Stimulated activated CD4-positive, alpha-beta T cell treated with anti-CD3 and anti-CD28 coated beads, Interleukin-4, amount 100 ng/mL, for 4 hours (primary cell): ENCODE results near the gene HSPB6.

Source experiments
- DNase-seq, 2 experiments: peaks; one replicate each; pipeline ENCODE4 v3.0.0-alpha.2; 2020

The HSPB6 gene

GRCh38 chr19:35764432-35765315 lies 7.8 kb upstream of the HSPB6 start:
- no peak for DNase-seq

DNA sequence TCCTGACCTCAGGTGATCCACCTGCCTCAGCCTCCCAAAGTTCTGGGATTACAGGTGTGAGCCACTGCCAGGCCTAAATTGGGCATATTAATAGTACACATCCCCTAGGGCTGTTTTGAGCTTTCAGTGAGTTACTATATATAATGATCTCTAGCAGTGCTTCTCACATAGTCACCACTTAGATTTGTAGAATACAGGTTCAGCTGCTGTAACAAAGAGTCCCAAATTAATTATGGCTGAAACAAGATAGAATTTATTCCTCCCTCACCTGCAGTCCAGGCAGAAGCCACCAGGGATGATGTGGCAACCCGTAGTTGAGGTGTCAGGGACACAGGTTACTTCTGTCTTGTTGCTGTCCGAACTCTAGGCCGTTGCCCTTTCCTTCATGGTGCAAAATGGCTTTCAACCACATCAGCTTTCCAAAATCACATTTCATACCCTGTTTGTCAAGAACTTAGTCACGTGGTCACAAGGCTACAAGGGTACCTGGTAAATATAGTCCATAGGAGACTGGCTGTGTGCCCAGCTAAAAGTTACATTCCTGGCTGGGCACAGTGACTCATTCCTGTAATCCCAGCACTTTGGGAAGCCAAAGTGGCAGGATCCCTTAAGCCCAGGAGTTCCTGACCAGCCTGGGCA lies 4.0 kb upstream of the HSPB6 start:
- DNase-seq: no peak

GRCh38 chr19:35759697-35760096 lies 2.9 kb upstream of the HSPB6 start:
- DNase-seq: no peak

DNA sequence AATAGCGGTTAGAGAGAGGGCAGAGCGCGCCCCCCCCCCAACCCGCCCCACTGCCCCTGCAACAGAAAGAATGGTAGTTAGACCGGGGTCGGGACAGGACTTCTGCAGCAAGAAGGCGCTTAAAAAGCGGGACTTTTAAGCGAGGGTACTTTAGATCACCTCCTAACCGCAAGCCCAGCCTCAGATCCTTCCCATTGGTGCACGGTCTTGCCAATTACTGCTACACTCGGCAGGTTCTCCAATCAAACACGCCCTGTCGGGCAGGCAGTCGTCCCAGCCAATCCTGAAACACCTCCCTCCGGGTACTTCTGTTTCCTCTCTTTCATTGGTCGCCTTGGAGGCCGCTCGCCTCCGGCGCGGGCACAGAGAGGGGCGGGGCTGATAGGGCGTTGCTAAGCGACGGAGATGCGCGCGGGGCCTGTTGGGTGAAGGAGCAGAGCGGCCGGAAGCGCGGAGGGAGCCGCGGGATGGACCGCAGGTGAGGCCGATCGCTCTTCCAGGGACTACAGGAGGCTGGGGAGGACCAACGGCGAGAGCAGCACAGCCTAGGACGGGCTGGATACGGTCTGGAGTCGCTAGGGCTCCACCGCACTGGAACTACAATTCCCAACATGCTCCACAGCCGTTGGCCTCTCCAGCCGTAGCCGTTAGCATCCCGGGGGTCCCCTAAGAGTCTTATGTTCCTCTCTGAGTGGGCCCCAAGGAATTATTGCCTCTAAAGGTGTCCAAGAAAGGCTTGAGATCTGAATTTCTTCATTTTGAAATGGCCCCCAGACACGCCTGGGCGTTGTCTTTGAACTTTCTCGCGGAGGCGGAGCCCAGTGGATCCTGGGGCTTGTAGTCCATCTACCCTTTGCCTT lies 1.1 kb upstream of the HSPB6 start, which contains the start of gene PROSER3:
Gene PROSER3 (plus strand): TSS at position 428 of the 860 bp plus-strand sequence. CDS start 40 bp downstream, at position 468.
- DNase-seq: peak; percentile 95 to 99

- DNase-seq: no peak
These were observed 461 bp upstream of the HSPB6 start for GRCh38 chr19:35757231-35757748.

DNA sequence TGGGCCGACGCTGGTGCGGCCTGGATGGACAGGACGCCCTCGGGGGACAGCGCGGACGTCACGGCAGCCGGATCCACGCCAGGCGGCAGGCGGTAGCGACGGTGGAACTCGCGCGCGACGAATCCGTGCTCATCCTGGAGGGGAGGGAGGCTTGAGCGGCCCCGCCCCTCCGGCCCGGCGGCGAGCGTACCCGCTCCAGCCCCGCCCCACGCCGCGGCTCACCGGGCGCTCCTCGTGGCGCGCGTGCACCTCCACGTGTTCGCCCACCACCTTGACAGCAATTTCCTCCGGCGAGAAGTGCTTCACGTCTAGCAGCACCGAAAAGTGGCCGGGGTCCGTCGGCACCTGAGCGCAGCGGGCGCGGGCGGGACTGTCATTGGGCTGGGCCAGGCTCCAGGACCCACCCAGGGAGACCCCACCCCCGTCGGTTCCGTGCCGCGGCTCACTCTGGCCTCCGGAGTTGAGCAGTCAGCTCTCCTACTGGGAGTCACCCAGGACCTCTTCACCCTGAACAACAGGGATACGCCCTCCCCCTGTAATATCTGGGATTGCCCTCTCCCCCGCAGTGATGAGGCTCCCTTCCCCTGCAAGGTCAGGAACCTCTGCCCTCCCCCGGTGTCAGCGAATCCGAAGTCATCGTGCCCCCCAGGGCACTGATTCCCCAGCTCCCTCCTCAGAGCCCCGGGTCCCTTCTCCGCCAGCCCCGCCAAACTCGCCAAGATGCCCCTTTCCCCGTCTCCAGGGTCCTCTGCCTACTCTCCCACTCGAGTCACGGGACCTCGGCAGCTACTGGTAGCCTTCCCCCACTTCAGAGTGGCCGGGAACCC lies 1.1 kb downstream of the HSPB6 start:
- peak; percentile 56 to 69 for DNase-seq

GRCh38 chr19:35755131-35755549 lies 1.7 kb downstream of the HSPB6 start:
- DNase-seq: no peak

DNA sequence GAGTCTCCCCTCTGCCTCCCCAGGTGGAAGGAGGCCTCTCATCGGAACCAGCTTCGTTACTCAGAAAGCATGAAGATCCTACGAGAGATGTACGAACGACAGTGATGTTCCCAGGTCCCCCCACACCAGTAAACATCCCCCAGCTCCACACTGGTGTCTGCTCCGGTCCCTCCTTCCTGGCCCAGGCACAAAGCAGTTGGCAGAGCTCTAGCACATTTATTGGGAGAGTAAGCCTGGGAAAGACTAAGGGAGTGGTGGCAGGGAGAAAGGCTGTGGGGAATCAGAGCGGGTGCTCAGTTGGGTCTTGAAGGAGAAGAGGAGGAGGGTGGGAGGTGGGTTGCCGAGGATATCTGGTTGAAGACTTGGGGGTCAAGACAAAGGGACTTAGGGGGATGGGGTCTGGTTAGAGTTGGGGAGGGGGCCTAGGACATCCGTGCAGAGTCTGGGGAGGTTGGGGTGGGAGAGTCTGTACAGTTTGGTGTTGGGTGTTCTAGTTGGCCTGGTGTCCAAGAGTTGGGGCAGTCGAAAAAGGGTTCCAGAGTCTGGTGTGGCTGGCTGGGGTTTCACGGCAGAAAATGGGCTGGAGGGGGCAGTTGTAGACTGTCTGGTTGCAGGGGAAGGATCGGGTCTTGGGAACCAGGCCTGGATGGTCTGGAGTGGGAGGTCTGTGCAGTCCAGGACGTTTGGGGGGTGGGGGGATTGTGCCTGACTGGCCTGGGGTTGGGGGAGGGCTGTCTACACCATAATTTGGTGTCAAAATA lies 2.3 kb downstream of the HSPB6 start:
- DNase-seq: no peak

DNA sequence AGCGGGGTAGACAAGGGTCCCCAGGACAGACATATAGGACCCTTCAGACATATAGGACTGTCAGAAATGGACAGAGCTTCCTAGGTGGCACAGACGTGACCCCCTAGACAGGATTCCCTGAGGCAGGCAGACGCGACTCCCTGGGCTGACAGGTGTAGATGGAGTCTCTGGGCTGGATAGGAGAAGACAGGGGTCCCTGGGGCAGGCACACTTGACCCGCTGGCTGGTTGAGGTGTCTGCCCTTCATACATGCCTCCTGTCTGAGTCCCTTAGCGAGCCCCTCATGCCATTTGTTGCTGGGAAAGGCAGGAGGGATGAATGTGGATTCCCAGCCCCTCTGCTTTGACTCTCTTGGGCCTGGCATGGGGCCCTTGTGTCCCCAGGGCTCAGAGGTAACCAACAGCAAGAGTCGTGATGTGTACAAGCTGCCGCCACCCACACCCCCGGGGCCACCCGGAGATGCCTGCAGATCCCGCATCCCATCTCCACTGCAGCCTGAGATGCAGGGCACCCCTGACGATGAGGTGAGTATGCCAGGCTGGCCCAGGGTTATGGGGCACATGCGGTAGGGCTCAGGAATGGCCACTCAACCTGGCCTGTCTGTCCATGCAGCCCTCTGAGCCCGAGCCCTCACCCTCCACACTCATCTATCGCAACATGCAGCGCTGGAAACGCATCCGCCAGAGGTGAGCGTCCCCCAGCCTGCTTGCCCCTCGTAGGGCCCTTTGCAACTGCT lies 3.0 kb downstream of the HSPB6 start:
- no peak for DNase-seq

DNA sequence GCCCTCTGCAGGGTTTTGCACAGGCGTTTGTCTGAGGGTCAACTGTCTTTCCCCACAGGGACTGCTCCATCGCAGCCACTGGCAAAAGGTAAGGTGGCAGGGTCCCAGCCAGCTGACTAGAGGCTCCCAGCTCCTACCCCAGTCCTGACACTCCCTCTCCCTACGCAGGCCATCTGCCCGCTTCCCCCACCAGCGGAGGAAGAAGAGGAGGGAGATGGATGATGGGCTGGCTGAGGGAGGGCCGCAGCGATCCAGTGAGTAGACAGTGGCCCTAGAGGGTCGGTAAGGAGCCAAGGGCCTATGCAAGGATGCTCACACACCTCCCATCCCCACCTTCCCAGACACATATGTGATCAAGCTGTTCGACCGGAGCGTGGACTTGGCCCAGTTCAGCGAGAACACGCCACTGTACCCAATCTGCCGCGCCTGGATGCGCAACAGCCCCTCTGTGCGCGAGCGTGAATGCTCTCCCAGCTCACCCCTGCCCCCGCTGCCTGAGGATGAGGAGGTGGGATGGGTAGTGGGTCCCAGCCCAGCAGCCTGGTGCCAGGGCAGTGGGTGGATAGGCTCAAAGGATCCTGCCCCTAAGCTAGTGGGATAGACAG lies 4.0 kb downstream of the HSPB6 start:
- no peak for DNase-seq

GRCh38 chr19:35751839-35752745 lies 4.7 kb downstream of the HSPB6 start:
- no peak for DNase-seq

DNA sequence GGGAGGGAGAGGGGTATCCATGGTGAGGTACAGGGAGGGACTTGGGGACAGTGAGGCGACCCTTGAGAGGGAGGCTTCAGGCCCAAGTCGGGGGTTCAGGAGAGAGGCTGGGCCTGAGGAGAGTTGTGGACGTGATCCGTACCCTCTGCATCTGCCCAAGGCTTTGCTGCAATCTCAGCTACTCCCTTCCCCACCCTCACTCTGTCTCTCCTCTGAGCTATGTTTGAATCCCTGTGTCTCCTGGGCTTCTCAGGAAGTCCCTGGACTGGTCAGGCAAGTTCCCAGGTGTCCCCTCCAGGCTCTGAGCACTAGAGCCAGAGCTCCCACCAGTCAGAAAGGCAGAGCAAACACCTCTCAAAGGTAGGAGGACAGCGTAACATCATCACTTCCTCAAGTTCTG lies 6.7 kb downstream of the HSPB6 start:
- DNase-seq: no peak

DNA sequence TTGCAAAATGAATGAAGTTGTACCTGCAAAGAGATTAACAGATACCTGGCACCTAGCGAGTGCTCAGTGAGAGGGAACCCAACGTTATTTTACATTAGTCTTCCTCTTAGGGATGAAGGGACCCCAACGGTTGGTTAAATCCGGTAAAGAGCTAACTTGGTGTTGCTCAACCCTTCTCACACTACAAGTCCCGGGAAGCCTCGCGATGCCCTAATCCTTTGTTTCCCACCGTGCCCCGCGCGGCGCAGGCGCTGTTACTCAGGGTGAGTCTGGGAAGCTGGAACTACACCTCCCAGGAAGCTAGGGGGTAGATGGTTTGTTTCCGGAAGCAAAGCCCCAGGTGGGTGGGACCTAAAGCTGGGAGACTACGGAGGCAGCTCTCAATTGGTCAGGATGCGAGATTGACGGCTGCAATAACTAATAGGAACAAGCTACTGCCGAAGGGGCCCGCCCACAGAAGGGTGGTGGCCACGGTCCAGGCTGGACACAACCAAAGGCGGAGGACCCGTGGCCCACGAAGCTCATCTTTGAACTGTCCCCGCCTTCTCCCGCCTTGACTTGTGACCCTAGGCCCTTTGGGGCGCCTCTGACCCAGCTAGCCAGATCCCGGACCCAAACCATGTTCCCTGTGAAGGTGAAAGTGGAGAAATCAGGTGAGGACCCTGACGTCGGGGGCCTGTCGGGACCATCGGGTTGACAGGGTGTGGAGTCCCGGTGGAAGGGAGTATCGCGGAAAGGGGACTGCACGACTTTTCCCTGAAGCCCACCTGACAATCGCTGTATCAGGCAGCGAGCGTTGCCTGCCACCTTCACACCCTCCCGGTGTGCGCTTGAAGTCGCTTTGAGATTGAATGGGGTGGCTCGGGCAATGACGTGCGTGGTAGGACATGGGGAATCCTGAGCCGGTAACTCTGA lies 8.5 kb downstream of the HSPB6 start, which contains the start of gene LIN37:
Gene LIN37 (plus strand): TSS at position 471 of the 915 bp plus-strand sequence. CDS start 149 bp downstream, at position 620.
- DNase-seq: peak; percentile 96 to 99

GRCh38 chr19:35746531-35746930 lies 10.3 kb downstream of the HSPB6 start:
- DNase-seq: no peak

- no peak for DNase-seq
These were observed 10.8 kb downstream of the HSPB6 start for GRCh38 chr19:35746087-35746462.

- DNase-seq: peak; percentile 86 to 98
These were observed 11.3 kb downstream of the HSPB6 start, which contains the start of the genes PSENEN and U2AF1L4 for GRCh38 chr19:35745328-35746086. Gene PSENEN, plus strand, starts transcription at chr19:35745651. Its CDS starts 280 bp downstream, at chr19:35745931. Gene U2AF1L4, minus strand, starts transcription at chr19:35745418. Its CDS starts 27 bp downstream, at chr19:35745391.
